Left renal cortex interstitium (tissue), 4 donors: ENCODE measurements around the gene BCAS4. TPM values are rescaled to one million over a fixed set of nuclear protein-coding genes. Genes with fewer than 3 reads are reported as not detected.

Experiments used
- DNase-seq, 4 donors: peaks; one replicate each; pipeline ENCODE4 v3.0.0-alpha.2; 2013; ENCODE audit warnings: low read depth in 4 of 4, low spot score in 2 of 4, missing footprints in 1 of 4
- polyA plus RNA-seq, 4 donors: library from polyadenylated mRNA; unstranded; fragments of 120-200 nt; gene quantifications; one replicate each; pipeline ENCODE4 v1.2.1, GENCODE V29; 2013; ENCODE audit not compliant: insufficient read length in 4 of 4

The BCAS4 gene
- polyA plus RNA-seq, 4 donors: 5.1 to 5.8 (median 5.4) TPM

- DNase-seq: no peak
Observed at GRCh38 chr20:50848846-50849673, 54.2 kb downstream of the BCAS4 start.

DNA sequence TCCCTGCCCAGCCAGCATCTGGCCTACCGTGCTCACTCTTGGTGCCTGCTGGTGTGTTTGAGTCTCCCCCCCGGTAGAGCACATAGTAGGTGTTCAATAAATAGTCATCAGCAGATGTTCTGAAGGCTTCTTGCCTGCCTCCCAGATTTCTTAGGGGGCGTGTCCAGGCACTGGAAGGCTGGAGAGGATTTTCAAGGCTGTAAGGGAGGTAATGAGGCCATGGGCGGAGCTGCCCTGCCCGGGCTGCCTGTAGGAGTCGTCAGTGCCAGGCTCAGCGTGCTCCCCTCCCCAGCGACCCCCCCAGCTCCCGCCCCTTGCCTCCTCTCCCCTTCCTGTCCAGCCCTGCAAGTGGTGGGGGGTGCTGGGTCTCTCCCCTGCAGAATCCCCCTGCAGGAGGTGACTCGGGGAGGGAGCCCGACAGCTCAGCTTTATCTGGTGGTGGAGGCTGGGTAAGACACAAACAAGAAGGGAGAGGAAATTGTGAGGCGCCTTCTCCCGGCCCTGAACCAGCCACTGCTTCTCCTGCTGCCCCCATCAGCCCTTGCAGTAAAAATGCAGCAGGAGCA, 55.9 kb downstream of the BCAS4 start:
- no peak for DNase-seq

GRCh38 chr20:50852085-50852484, 57.2 kb downstream of the BCAS4 start:
- DNase-seq: no peak

GRCh38 chr20:50854506-50855249, 59.8 kb downstream of the BCAS4 start:
- no peak for DNase-seq

GRCh38 chr20:50855498-50856474, 60.9 kb downstream of the BCAS4 start:
- no peak for DNase-seq

- no peak for DNase-seq
Observed at GRCh38 chr20:50856475-50857041, 61.7 kb downstream of the BCAS4 start.

DNA sequence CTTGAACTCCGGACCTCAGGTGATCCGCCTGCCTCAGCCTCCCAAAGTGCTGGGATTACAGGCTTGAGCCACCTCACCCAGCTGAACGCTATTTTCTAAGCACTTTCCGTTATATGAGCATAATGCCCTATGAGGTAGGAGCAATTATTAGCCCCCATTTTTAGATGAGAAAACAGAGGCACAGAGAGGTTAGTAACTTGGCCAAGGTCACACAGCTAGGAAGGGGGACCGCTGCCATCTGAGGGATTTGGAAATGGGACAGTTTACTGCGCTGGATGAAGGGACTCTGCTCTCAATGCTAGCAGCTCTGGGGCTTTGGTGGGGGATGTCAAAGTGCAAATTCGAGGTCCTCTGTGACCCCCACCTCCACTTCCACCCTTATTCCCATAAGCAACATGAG, 62.5 kb downstream of the BCAS4 start:
- no peak for DNase-seq

- no peak for DNase-seq
Observed at GRCh38 chr20:50858525-50858924, 63.7 kb downstream of the BCAS4 start.

DNA sequence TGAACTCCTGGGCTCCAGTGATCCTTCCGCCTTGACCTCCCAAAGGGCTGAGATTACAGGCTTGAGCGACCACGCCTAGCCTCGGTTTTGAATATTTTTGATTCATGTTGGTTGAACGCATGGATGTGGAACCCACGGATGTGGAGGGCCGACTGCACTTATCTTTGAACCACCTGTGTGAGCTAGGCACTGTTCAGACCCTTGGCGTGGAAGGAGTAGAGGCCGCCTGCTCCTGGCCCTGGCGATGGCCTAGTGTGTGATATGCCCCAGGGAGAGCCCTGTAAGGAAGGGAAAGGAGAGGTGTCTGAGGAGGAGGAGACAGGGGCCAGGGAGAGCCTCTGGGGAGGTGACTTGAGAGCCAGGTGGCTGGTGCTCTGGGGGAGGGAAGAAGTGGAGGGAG, 64.3 kb downstream of the BCAS4 start:
- DNase-seq: no peak

GRCh38 chr20:50861012-50861411, 66.2 kb downstream of the BCAS4 start:
- no peak for DNase-seq

- no peak for DNase-seq
Observed at GRCh38 chr20:50862546-50862945, 67.7 kb downstream of the BCAS4 start.

GRCh38 chr20:50865114-50865513, 70.3 kb downstream of the BCAS4 start:
- no peak for DNase-seq

- no peak for DNase-seq
Observed at GRCh38 chr20:50865591-50865990, 70.7 kb downstream of the BCAS4 start.

GRCh38 chr20:50866036-50866685, 71.3 kb downstream of the BCAS4 start:
- no peak for DNase-seq

DNA sequence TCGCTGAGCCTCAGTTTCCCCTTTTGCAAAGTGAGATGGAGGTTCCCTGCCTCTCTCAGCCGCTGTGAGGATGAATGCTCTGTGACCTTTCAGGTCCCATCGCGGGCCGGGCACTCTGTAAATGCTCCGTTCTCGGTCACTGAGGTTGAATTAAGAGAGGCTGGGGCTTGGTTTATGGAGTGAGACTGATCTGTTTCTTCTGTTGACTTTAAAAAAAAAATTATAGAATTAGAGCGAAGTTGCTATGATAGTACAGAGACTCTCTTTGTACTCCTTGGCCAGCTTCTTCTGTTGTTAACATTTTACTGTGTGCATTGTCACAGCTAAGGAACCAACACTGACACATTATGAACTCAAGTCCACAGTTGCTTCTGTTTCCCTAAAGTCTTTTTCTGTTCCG, 72.0 kb downstream of the BCAS4 start:
- no peak for DNase-seq

DNA sequence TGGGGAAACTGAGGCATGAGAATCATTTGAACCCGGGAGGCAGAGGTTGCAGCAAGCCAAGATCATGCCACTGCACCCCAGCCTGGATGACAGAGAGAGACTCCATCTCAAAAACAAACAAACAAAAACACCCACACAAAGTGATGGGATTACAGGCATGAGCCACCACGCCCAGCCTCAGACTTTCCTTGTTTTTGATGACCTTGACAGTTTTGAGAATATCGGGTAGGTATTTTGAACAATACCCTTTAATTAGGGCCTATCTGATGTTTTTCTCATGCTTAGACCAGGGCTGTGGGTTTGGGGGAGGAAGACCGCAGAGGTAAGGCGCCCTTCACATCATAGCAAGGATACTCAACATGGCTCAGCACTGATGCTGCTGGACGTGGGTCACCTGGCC, 72.9 kb downstream of the BCAS4 start:
- no peak for DNase-seq

GRCh38 chr20:50868509-50869495, 73.9 kb downstream of the BCAS4 start:
- DNase-seq: no peak

- DNase-seq: peak; percentile 30 to 74 (median 59)
Observed at GRCh38 chr20:50870561-50871161, 75.8 kb downstream of the BCAS4 start.
